OCI-LY7 (cell line): Measurements from ENCODE around the gene NHERF2. TPM values are rescaled to one million over a fixed set of nuclear protein-coding genes. Genes with fewer than 3 reads are reported as not detected.

Experiments used
- BruUV-seq: library from RNA; stranded (reverse); fragments of 400-500 nt; replicated peaks from 2 replicates; lab custom pipeline; 2021; lab: Mats Ljungman, UMichigan
- CTCF ChIA-PET: fragments of 300-600 bp; sonication (Branson Sonifier 250); formaldehyde crosslinking; loops from one replicate; lab custom pipeline; 2022; ENCODE audit warnings: antibody characterized with exemption; ENCODE audit not compliant: unreplicated experiment; lab: Charles Lee
- POLR2A ChIA-PET: fragments of 300-600 bp; sonication (Branson Sonifier 250); formaldehyde crosslinking; loops from one replicate; lab custom pipeline; 2022; ENCODE audit warnings: antibody characterized with exemption; lab: Charles Lee
- DNase-seq: peaks from one replicate; pipeline ENCODE4 v3.0.0-alpha.2; 2015; ENCODE audit warnings: low spot score
- H2AFZ ChIP-seq: fragments of 200-600 bp; sonication (generic), shearing (Covaris generic); 2 replicates; pipeline ENCODE4 v1.6.1; 2014; ENCODE audit warnings: mild to moderate bottlenecking, antibody characterized with exemption, low read length, moderate library complexity
- H3K27ac ChIP-seq: fragments of 200-600 bp; sonication (generic); 2 replicates; pipeline ENCODE4 v1.5.1; 2014; ENCODE audit warnings: mixed run types, low read depth, mild to moderate bottlenecking, moderate library complexity, low read length, inconsistent platforms; ENCODE audit not compliant: poor library complexity, severe bottlenecking
- H3K36me3 ChIP-seq: fragments of 200-600 bp; sonication (generic); 2 replicates; pipeline ENCODE4 v1.6.1; 2014; ENCODE audit warnings: mild to moderate bottlenecking, antibody characterized with exemption, low read length, moderate library complexity, mixed read lengths; ENCODE audit not compliant: insufficient read depth
- H3K4me1 ChIP-seq: fragments of 200-600 bp; sonication (generic); 2 replicates; pipeline ENCODE4 v1.5.1; 2014; ENCODE audit warnings: mild to moderate bottlenecking, low read length; ENCODE audit not compliant: insufficient read depth, poor library complexity, severe bottlenecking
- H3K4me2 ChIP-seq: fragments of 200-600 bp; sonication (generic); 2 replicates; pipeline ENCODE4 v1.6.1; 2014; ENCODE audit warnings: mild to moderate bottlenecking, low read length
- H3K4me3 ChIP-seq: fragments of 200-600 bp; sonication (generic); 2 replicates; pipeline ENCODE4 v1.5.1; 2014; ENCODE audit warnings: mild to moderate bottlenecking, low read depth, low read length; ENCODE audit not compliant: poor library complexity, severe bottlenecking
- H3K79me2 ChIP-seq: fragments of 200-600 bp; sonication (generic); 2 replicates; pipeline ENCODE4 v1.6.1; 2016; ENCODE audit warnings: low read depth, mild to moderate bottlenecking, low read length, moderate library complexity, mixed read lengths; ENCODE audit not compliant: insufficient read depth
- H3K9me2 ChIP-seq: fragments of 200-600 bp; sonication (generic); 2 replicates; pipeline ENCODE4 v1.6.1; 2016; ENCODE audit warnings: mild to moderate bottlenecking, low read length, mixed read lengths; ENCODE audit not compliant: insufficient read depth
- H3K9me3 ChIP-seq: fragments of 200-600 bp; sonication (generic); 2 replicates; pipeline ENCODE4 v1.6.1; 2014; ENCODE audit warnings: mild to moderate bottlenecking, mixed run types, low read length, mixed read lengths
- H4K20me1 ChIP-seq: fragments of 200-600 bp; sonication (generic); 2 replicates; pipeline ENCODE4 v1.6.1; 2014; ENCODE audit warnings: mild to moderate bottlenecking, antibody characterized with exemption, low read length, moderate library complexity, mixed read lengths; ENCODE audit not compliant: insufficient read depth
- CTCF ChIP-seq: fragments of 200-600 bp; sonication (generic); conservative IDR thresholded peaks from 2 replicates; pipeline ENCODE4 v1.5.1; 2014; ENCODE audit warnings: mild to moderate bottlenecking, antibody characterized with exemption, low read length, moderate library complexity, mixed read lengths
- EZH2phosphoT487 ChIP-seq: fragments of 200-600 bp; sonication (generic); IDR thresholded peaks from 2 replicates; pipeline ENCODE4 v1.6.1; 2018; ENCODE audit warnings: low read depth, borderline replicate concordance, mild to moderate bottlenecking, mixed run types, antibody characterized with exemption, low read length, moderate library complexity, mixed read lengths
- intact Hi-C: fragments of 100-400 bp; cut with micrococcal nuclease; formaldehyde crosslinking; loops from one replicate; pipeline ENCODE4 v1.10.0; 2022; ENCODE audit not compliant: unreplicated experiment
- total RNA-seq, 2 experiments: library from RNA; depleted of rRNA in 1 of 2; stranded (reverse); fragments of >200 nt in 1 of 2; shearing (Covaris generic) in 1 of 2; gene quantifications; 2 replicates each; pipeline ENCODE4 v1.2.3, GENCODE V29; 2014 to 2022

The NHERF2 gene
- total RNA-seq, 2 experiments from 2014 or later: 0.27 TPM; not detected in 1

- peaks cover 4% of the 10 kb centered on the region for H3K4me1 ChIP-seq
- H2AFZ ChIP-seq: no peak overlapping the region
- no TSS peak for BruUV-seq
- TF ChIP-seq CTCF (no peak), EZH2phosphoT487 (no peak)
- no peaks in the 10 kb centered on the region for H3K9me3 ChIP-seq
- no peak overlapping the region for H3K27ac ChIP-seq
- ChIA-PET POLR2A (no interaction called here), CTCF (no interaction called here)
- H3K79me2 ChIP-seq: no peaks in the 10 kb centered on the region; the same call in 1 of the 2 replicates
- DNase-seq: no peak
- intact Hi-C loops: no loop called here
- peaks cover 84% of the 10 kb centered on the region for H3K36me3 ChIP-seq
- no peaks in the 10 kb centered on the region for H3K9me2 ChIP-seq
- no peaks in the 10 kb centered on the region; the same call in 1 of the 2 replicates for H4K20me1 ChIP-seq
- H3K4me3 ChIP-seq: no peak overlapping the region
- H3K4me2 ChIP-seq: no peak overlapping the region
These were observed 27.6 kb upstream of the NHERF2 start for GRCh38 chr16:1998852-1999801.

GRCh38 chr16:1999866-2000514 is 26.7 kb upstream of the NHERF2 start:
- no TSS peak for BruUV-seq

More at GRCh38 chr16:1999866-2000514, 26.7 kb upstream of the NHERF2 start:
- H3K9me3 ChIP-seq: no peaks in the 10 kb centered on the region
- intact Hi-C loops: no loop called here
- ChIA-PET CTCF (no interaction called here), POLR2A (no interaction called here)
- H3K36me3 ChIP-seq: peaks cover 86% of the 10 kb centered on the region
- H3K4me1 ChIP-seq: peaks cover 9% of the 10 kb centered on the region
- H4K20me1 ChIP-seq: no peaks in the 10 kb centered on the region; the same call in 1 of the 2 replicates
- H3K79me2 ChIP-seq: no peaks in the 10 kb centered on the region; the same call in 1 of the 2 replicates
- H2AFZ ChIP-seq: no peak overlapping the region
- H3K9me2 ChIP-seq: no peaks in the 10 kb centered on the region
- no peak overlapping the region for H3K4me3 ChIP-seq
- TF ChIP-seq CTCF (no peak), EZH2phosphoT487 (no peak)
- H3K27ac ChIP-seq: no peak overlapping the region
- no peak for DNase-seq
- no peak overlapping the region for H3K4me2 ChIP-seq
